HK-2 (cell line): ENCODE results near the gene SPOP.
"Not testable (repeated sequence)": the region's sequence is repeated elsewhere in the genome, so short reads cannot be mapped to it uniquely, and the experiment has no call there.

Experiments
- DNase-seq: peaks from one replicate; pipeline ENCODE4 v3.0.0-alpha.2; 2018; ENCODE audit not compliant: unreplicated experiment

Gene SPOP

DNA sequence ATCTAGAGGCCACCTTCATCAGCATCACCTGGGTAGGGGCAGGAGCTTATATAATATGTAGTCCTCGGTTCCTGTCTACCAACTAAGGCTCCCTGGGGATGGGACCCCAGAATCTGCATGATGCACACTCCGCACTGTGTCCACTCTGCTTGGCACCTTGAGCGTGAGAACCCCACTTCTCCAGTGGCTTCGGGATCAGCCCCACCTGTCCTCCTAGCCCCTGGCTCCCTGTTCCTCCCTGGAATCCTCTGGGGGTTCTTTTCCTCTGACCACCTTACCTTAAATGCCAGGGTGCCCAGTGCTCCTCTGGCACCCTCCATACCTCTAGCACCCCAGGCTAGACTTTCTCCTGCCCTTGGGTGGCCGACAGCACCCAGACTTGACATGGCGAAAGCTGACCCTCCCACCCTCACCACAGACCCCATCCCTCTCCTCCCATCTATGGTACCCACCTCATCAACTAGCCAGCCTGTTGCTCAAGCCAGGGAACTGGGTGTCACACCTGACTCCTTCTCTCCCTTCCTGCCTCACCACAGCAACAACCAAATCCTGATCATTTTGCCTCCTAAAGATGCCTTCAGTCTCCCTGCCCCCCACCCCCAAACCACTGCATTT is 105.0 kb downstream of the SPOP start:
- DNase-seq = no peak

DNA sequence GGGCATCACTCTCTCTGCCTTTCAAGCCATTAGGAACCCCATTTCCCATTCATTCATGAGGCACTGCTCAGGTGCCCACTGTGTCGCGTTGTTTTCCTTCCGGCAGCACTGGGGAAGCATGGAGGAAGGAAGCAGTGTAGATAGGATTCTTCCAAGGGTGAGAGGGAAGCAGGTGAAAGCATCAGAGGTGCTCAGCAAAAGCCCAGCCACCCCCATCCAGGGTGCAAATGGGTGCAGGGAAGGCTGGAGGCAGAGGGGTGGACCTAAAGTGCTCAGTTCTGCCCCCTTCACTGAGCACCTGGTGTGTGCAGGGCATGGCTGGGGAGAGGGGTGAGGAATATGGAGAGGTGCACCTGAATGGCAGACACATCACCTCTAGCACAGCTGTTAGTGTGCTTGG is 105.7 kb downstream of the SPOP start:
- DNase-seq = no peak

DNA sequence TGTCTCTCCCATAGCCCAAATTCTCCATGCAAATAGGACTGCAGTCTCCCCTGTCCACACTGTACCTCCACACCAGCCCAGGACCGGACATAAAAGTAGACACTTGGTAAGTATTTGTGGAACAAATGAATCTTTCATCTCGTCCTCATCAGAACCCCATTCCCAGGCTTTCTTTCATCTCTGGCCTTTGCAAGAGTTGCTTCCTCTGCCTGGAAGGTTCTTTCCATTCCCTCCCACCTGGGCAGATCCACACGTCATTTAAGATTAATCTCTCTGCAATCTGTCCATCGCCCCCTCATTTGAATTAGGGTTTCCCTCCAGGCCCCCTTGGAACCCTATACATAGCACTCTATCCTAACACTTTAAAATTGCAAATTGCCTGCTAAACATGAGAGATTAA is 106.1 kb downstream of the SPOP start:
- no peak for DNase-seq

GRCh38 chr17:49571283-49571682 is 106.6 kb downstream of the SPOP start:
- DNase-seq = no peak

DNA sequence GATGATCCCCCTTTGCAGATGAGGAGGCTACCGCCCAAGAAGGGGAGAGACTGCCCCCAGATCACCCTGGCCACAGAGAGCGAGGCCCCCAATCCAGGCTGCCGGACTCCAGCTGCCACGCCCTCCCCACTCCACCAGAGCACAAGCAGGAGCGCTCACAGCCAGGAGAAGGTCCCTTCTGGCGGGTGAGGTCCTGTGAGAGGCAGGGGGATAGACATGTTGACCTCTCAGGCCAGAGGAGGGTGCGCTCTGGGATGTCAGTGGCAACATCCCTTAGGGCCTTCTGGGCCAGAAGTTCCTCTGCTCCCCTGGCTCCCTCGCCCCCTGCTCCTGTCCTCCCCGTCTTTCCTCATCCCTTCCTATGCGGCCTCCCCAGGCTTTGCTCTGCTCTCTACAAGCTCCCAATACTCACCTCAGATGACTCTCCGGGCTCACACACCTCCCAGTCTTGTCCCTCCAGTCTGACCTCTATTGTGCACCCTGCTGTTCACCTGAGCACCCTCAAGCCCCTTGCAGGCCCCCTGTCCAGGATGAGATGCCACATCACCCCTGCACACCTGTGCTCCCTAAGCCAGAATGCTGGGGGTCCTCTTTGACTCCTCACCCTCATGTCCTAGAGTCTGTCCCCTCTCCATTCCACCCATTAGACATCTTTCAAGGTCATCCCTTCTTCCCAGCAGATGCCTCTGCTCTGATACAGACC is 107.2 kb downstream of the SPOP start:
- no peak for DNase-seq

DNA sequence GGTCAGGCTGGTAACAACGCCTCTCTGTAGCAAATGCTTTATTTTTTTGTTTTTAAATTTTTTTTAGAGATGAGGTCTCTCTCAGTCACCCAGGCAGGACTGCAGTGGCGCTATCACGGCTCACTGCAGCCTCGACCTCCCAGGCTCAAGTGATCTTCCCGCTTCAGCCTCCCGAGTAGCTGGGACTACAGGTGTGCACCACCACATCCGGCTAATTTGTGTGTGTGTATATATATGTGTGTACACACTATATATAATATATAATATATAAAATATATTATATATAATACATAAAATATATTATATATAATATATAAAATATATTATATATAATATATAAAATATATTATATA is 109.2 kb downstream of the SPOP start:
- DNase-seq = not testable (repeated sequence)

DNA sequence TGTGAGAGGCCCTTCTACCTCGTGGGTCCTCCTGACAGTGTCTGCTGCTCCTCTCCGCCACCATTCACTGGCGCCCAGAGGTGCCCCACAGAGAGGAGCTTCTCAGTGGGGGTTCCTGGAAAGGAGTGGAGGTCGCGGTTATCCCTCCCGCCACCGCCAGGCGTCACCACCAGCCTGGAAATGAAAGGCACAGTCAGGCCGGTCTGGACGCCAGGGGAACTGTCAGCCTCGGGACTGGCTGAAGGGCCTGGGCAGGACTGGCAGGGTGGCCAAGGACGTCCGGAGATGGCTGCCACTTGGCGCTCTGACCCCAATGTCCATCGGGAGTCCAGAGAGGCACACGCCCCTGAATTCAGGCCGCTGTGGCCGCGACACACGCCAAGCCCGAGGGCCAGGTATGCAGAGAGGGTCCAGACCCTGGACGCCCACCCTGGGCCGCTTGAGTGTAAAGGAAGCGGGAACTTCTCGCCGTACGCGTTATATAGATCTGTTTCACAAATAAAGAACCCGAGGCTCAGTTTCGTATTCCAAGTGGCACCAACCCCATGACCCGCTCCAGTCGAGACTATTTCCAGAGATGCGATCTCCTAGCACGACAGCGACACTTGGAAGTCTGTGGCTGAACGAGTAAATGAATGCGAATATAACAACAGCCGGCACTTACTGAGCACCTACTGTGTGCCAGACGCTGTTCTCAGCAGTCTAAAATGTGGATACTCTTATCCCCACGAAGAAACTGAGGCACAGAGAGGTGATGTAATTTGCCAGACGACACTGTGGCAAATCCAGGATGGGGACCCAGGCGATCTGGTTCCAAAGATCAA is 109.8 kb downstream of the SPOP start:
- peak; percentile 90 for DNase-seq

DNA sequence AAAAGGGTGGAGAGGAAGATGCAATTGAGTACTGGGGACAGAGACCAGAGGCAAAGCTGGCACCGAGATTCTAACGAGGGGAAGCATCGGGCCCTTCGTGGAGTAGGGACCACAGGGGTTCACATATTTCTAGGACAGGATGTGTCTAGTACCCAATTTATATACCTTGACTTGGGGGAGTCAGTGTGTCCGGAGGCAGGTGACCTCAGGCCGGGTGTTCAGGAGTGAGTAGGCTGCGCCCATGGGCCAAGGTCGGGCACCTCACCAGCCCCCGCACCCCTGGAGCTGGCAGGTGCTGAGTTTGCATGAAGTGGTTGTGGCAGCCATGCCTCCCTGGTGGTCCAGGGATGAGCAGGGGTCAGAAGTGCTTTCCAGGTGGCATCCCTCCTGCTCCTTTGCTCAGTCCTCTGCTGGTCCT is 110.8 kb downstream of the SPOP start:
- DNase-seq = no peak

DNA sequence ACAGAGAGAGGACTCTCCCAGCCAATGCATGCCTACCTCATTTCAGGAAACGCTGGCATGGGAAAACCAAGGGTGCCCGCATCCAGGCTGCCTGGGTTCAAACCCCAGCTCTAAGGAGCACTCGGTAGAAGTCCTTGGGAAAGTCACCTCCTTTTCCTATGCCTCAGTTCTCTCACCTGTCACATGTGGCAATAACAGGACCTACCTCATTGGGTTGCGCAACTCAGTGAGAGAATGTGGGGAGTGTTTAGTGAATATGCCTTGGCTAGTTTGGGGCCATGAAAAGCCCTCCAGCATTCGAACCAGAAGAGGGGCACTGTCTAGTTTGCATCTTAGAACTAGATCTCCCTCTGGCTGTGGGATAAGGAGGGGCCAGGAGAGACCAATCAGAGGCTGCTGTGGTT is 111.2 kb downstream of the SPOP start:
- no peak for DNase-seq

GRCh38 chr17:49565948-49566491 is 111.9 kb downstream of the SPOP start:
- DNase-seq = no peak

DNA sequence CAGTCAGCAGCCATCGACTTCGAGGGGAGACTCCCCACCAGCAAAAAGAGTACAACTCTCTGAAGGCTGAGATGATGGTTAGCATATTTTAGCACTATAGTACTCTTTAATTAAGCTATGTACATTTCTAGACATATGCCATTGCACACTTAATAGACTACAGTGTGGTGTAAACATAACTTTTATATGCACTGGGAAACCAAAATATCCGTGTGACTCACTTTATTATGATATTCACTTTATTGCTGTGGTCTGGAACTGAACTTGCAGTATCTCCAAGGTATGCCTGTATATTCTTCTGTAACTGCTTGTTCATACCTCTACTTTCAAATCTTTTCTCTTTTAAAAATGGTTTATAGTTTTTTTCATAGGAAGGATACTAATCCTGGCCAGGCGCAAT is 113.3 kb downstream of the SPOP start:
- no peak for DNase-seq

- DNase-seq = no peak
Measured at GRCh38 chr17:49557312-49558024, 120.4 kb downstream of the SPOP start.

GRCh38 chr17:49556223-49556943 is 121.5 kb downstream of the SPOP start:
- DNase-seq = peak; percentile 88

DNA sequence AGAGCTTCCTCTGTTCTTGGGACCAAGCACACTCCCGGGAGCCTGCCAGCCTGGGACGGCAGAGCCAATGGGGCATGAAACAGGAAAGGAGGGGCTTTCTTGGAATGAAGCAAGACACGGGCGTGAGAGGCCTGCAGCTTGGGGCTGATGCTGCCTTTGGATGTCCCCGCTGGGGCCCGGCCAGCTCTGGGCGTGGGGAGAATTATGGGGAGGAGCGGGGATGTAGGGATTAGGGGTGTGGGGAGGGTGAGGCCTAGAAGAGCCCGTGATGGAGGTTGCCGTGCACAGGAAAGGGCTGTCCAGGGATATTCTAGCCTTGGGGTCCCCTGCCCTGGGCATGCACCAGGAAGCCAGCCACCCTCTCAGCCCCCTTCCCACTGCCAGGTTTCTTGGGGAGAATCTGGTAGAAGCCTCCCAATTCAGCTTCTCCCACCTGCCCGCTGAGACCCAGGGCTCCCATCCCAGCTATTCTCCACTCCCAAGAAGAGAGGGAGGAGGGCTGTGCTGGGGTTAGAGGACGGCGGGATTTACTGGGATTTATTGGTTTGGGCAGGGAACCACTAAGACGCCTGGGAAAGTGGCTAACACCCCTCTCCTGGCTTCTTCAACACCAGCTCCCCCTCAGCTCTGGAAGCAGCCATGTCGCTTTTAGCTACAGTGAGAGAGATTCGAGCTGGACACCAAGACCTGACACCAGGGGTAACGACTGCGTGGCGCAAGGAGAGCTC is 122.2 kb downstream of the SPOP start:
- DNase-seq = no peak

GRCh38 chr17:49554694-49555494 is 123.0 kb downstream of the SPOP start:
- DNase-seq = no peak

- DNase-seq = no peak
Measured at GRCh38 chr17:49553676-49554335, 124.1 kb downstream of the SPOP start.

DNA sequence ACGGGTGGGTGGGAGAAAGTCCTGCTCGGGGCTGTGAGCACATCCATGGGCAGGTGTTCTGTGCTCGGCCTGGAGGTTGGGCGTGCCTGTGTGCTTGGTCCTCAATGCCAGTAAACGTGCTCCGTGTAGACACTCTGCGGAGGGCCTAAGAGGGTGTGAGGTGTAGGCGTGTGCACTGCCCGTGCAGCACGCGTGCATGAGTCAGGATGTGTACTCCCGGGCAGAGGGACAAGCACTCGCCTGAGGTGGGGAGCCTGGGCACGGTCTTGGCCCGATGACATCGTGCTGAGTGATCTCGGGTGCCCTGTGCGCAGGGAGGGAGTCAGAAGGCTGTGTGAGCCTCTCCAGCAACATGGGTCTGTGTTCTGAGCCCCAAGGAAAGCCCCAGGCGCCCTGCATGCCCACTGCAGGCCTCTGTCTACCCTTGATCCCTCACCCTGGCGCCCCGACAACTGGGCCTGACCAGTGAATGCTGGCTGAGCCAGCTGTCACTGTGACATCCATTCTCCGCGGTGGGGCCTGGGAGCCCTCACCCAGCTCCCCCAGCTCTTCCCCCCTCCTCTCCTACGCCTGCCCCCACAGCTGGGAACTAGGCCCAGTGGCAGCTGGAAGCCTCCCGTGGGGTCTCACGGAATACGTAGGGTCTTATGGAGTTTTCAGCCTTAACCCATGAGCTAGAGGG is 125.7 kb downstream of the SPOP start:
- DNase-seq = no peak

GRCh38 chr17:49551221-49552069 is 126.5 kb downstream of the SPOP start:
- no peak for DNase-seq
